DOHH2 (cell line): ENCODE results near the gene S1PR2.
A peak's percentile ranks its signal among the peaks of the same experiment; 100 is the strongest.

Experiments used
- H3F3A ChIP-seq: fragments of 200-600 bp; sonication (generic), shearing (Covaris generic); 2 replicates; pipeline ENCODE4 v1.6.0; 2016; ENCODE audit warnings: antibody characterized with exemption, mild to moderate bottlenecking; ENCODE audit not compliant: control insufficient read depth, insufficient read depth
- H3K27ac ChIP-seq: fragments of 200-600 bp; sonication (generic); 2 replicates; pipeline ENCODE4 v1.5.1; 2014; ENCODE audit warnings: low read depth, mild to moderate bottlenecking, low read length, moderate library complexity
- H3K27me3 ChIP-seq: fragments of 200-600 bp; sonication (generic); 2 replicates; pipeline ENCODE4 v1.6.1; 2014; ENCODE audit warnings: mild to moderate bottlenecking, low read length, mixed read lengths; ENCODE audit not compliant: control insufficient read depth
- H3K36me3 ChIP-seq: fragments of 200-600 bp; sonication (generic); 2 replicates; pipeline ENCODE4 v1.6.1; 2014; ENCODE audit warnings: mild to moderate bottlenecking, low read length, moderate library complexity, mixed read lengths; ENCODE audit not compliant: control insufficient read depth
- H3K4me1 ChIP-seq: fragments of 200-600 bp; sonication (generic); 2 replicates; pipeline ENCODE4 v1.6.1; 2014; ENCODE audit warnings: mild to moderate bottlenecking, low read length, mixed read lengths; ENCODE audit not compliant: control insufficient read depth
- H3K4me2 ChIP-seq: fragments of 200-600 bp; sonication (generic); 2 replicates; pipeline ENCODE4 v1.6.0; 2014; ENCODE audit warnings: mild to moderate bottlenecking, low read length, moderate library complexity
- H3K4me3 ChIP-seq: fragments of 200-600 bp; sonication (generic); 2 replicates; pipeline ENCODE4 v1.5.1; 2014; ENCODE audit warnings: mild to moderate bottlenecking, low read length, mixed read lengths
- H3K79me2 ChIP-seq: fragments of 200-600 bp; sonication (generic); 2 replicates; pipeline ENCODE4 v1.6.1; 2014; ENCODE audit warnings: mild to moderate bottlenecking, low read length, mixed read lengths; ENCODE audit not compliant: control insufficient read depth
- H3K9me2 ChIP-seq: fragments of 200-600 bp; sonication (generic); replicated peaks from 2 replicates; pipeline ENCODE4 v1.6.1; 2014; ENCODE audit warnings: mild to moderate bottlenecking, low read length, mixed read lengths; ENCODE audit not compliant: control insufficient read depth
- H3K9me3 ChIP-seq: fragments of 200-600 bp; sonication (generic); 2 replicates; pipeline ENCODE4 v1.6.1; 2014; ENCODE audit warnings: antibody characterized with exemption, low read length, mixed read lengths; ENCODE audit not compliant: control insufficient read depth, insufficient read depth
- H4K20me1 ChIP-seq: fragments of 200-600 bp; sonication (generic); 2 replicates; pipeline ENCODE4 v1.6.0; 2014; ENCODE audit warnings: low read depth, mild to moderate bottlenecking, antibody characterized with exemption, low read length, moderate library complexity; ENCODE audit not compliant: control insufficient read depth, insufficient read depth
- CTCF ChIP-seq: fragments of 200-600 bp; sonication (generic); IDR thresholded peaks from one replicate; pipeline ENCODE4 v1.5.1; 2014; ENCODE audit warnings: antibody characterized with exemption, mild to moderate bottlenecking, low read depth, low read length; ENCODE audit not compliant: poor library complexity, severe bottlenecking
- EZH2phosphoT487 ChIP-seq: fragments of 200-600 bp; sonication (generic); IDR thresholded peaks from 2 replicates; pipeline ENCODE4 v1.6.1; 2017; ENCODE audit warnings: borderline replicate concordance, mild to moderate bottlenecking, antibody characterized with exemption, low read length, moderate library complexity, mixed read lengths

S1PR2 gene

GRCh38 chr19:10270616-10271394 lies 39.7 kb upstream of the S1PR2 start, which contains the start of gene ICAM1:
Gene ICAM1 (plus strand): TSS chr19:10271120. CDS start chr19:10271160, 40 bp downstream.
- Histone ChIP-seq H3F3A (peaks cover 10% of the 10 kb centered on the region), H3K9me3 (no peaks in the 10 kb centered on the region), H3K4me1 (peaks cover 46% of the 10 kb centered on the region), H3K9me2 (no peaks in the 10 kb centered on the region), H3K27me3 (no peaks in the 10 kb centered on the region), H3K4me2 (peak within 1 kb of the TSS; percentile 98), H4K20me1 (peaks cover 8% of the 10 kb centered on the region; the same call in 1 of the 2 replicates), H3K4me3 (peak within 1 kb of the TSS; percentile 77), H3K79me2 (peaks cover 40% of the 10 kb centered on the region), H3K27ac (peak within 1 kb of the TSS; percentile 90), H3K36me3 (peaks cover 32% of the 10 kb centered on the region)
- TF ChIP-seq EZH2phosphoT487 (no peak), CTCF (no peak)

GRCh38 chr19:10270180-10270615 lies 39.1 kb upstream of the S1PR2 start:
- peaks cover 8% of the 10 kb centered on the region; the same call in 1 of the 2 replicates for H4K20me1 ChIP-seq
- H3K4me3 ChIP-seq, result peak overlapping the region; percentile 77
- peak overlapping the region; percentile 90 for H3K27ac ChIP-seq
- peak overlapping the region; percentile 98 for H3K4me2 ChIP-seq
- no peaks in the 10 kb centered on the region for H3K9me2 ChIP-seq
- no peaks in the 10 kb centered on the region for H3K9me3 ChIP-seq
- TF ChIP-seq CTCF, result no peak
- TF ChIP-seq EZH2phosphoT487, result no peak
- H3K27me3 ChIP-seq, result no peaks in the 10 kb centered on the region
- H3F3A ChIP-seq, result peaks cover 10% of the 10 kb centered on the region
- peaks cover 46% of the 10 kb centered on the region for H3K4me1 ChIP-seq
- H3K36me3 ChIP-seq, result peaks cover 29% of the 10 kb centered on the region
- H3K79me2 ChIP-seq, result peaks cover 38% of the 10 kb centered on the region

DNA sequence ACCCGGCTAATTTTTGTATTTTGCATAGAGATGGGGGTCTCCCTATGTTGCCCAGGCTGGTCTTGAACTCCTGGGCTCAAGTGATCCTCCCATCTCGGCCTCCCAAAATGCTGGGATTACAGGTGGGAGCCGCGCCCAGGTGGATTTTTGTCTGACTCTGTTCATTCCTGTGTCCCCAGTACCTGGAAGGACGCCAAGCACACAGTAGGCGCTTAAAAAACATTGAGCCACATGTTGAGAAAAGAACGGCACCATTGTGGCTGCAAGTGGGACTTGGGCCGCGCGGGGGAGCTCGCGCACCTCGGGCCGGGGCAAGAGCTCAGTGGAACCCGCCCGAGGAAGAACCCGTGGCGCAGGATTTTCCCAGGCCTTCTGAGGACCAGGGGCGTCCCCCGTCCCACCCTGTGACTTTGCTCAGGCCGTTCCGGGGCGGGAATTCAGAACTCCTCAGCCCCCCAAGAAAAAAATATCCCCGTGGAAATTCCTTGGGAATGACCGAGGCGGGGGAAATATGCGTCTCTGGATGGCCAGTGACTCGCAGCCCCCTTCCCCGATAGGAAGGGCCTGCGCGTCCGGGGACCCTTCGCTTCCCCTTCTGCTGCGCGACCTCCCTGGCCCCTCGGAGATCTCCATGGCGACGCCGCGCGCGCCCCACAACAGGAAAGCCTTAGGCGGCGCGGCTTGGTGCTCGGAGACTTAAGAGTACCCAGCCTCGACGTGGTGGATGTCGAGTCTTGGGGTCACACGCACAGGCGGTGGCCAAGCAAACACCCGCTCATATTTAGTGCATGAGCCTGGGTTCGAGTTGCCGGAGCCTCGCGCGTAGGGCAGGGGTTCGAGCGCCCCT lies 38.4 kb upstream of the S1PR2 start:
- no peaks in the 10 kb centered on the region for H3K27me3 ChIP-seq
- H3K9me3 ChIP-seq, result no peaks in the 10 kb centered on the region
- peaks cover 23% of the 10 kb centered on the region for H3K36me3 ChIP-seq
- peaks cover 46% of the 10 kb centered on the region for H3K4me1 ChIP-seq
- peaks cover 10% of the 10 kb centered on the region for H3F3A ChIP-seq
- H3K4me2 ChIP-seq, result peak overlapping the region; percentile 98
- no peaks in the 10 kb centered on the region for H3K9me2 ChIP-seq
- peak overlapping the region; percentile 77 for H3K4me3 ChIP-seq
- H4K20me1 ChIP-seq, result peaks cover 8% of the 10 kb centered on the region; the same call in 1 of the 2 replicates
- H3K79me2 ChIP-seq, result peaks cover 31% of the 10 kb centered on the region
- TF ChIP-seq EZH2phosphoT487 (no peak), CTCF (peak; percentile 95)
- peak overlapping the region; percentile 90 for H3K27ac ChIP-seq
